Head of caudate nucleus (tissue), 42 donors: ENCODE data around the gene GFOD2.
A peak's percentile ranks its signal among the peaks of the same experiment; 100 is the strongest.

Experiments
- DNase-seq, 42 donors: peaks; one replicate each; pipeline versions ENCODE4 v3.0.0 to v3.0.0-alpha.2; 2020 to 2021; ENCODE audit warnings: mixed read lengths in 7 of 42
- intact Hi-C: fragments of 100-400 bp; cut with DNase I; formaldehyde crosslinking; loops from one replicate; pipeline ENCODE4 v1.15.0; 2022

The GFOD2 gene

GRCh38 chr16:67664258-67664657, 54.9 kb downstream of the GFOD2 start:
- intact Hi-C loops = no loop called here
- DNase-seq = no peak

DNA sequence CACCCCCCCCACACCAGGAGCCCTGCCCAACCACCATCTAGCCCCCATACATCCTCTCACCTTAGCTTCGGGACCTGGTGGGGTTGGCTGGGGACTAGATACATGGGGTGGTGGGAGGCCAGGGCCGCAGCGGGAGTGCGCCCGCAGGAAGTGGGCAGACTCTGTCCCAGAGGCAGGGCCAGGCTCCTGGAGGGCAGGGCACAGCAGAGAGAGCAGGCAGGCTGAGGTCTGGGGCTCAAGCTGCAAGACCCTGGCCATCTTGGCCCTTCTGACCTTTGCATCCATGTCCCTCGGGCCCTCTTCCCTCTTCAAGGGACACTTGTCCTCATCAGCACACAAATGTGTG, 55.3 kb downstream of the GFOD2 start:
- no peak for DNase-seq
- intact Hi-C loops = no loop called here

DNA sequence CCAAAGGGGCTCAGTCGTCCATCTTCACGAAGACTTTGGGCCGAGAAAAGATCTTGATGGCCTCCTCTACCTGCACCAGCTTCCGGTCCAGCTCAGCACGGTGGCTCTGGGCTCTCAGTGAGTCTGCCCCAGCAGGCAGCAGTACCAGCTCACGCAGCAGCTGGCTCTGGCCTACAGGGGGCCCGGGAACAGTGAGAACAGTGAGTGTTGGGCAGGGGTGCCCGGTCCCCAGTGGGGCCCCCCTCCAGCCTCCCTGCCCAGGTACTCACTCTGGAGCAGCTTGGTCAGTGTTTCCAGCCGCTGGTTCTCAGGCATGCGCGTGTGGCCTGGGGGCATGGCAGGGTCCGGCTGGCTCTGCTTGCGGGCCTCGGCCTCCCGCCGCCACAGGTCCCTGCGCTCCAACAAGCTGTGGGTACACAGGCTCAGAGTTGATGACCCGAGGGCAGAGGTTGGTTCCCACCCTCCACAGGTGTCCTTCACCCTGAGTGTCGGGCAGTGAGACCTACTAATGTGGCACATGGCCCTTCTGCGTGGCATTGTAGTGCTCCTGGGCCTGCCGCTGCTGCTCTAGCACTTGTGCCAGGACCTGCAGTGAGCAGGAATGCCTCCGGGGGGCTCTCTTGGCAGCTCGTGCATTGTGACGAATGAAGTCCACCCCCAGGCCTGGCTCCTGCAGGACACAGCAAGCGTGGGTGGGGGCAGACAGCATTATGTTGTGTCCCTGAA, 55.8 kb downstream of the GFOD2 start:
- DNase-seq = peak in 10 of 42 donors; percentile 22 to 60 (median 40)
- intact Hi-C loops = no loop called here

DNA sequence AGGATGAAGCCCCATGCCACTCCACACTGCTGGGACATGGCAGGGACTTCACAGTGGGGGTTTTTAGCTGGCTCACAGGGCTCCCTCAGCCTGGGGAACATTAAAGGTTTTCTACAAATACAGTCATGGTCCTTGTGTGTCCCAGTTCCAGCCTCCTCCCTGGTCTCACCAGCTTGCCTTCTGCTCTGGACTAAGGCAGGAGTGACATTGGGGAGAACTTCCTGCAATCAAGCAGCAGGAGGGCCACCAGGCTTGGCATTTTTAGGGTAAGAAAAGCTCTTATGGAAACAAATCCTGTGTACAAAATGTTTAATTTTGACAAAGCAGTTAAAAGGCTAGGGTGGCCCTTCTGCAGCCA, 56.5 kb downstream of the GFOD2 start:
- intact Hi-C loops = no loop called here

DNA sequence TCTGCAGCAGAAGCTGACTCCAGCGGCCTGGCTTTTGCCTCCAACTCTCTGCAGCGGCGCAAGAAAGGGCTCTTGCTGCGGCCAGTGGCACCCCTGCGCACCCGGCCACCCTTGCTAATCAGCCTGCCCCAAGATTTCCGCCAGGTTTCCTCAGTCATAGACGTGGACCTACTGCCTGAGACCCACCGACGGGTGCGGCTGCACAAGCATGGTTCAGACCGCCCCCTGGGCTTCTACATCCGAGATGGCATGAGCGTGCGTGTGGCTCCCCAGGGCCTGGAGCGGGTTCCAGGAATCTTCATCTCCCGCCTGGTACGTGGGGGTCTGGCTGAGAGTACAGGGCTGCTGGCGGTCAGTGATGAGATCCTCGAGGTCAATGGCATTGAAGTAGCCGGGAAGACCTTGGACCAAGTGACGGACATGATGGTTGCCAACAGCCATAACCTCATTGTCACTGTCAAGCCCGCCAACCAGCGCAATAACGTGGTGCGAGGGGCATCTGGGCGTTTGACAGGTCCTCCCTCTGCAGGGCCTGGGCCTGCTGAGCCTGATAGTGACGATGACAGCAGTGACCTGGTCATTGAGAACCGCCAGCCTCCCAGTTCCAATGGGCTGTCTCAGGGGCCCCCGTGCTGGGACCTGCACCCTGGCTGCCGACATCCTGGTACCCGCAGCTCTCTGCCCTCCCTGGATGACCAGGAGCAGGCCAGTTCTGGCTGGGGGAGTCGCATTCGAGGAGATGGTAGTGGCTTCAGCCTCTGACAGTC, 57.0 kb downstream of the GFOD2 start:
- no peak for DNase-seq
- intact Hi-C loops = loop anchor here (2.0 kb wide), 1 partner anchor 99 kb away; the partner anchor contains the start of gene CTCF

More for the DNA sequence above, 56.5 kb downstream of the GFOD2 start:
- no peak for DNase-seq

- peak in 7 of 42 donors; percentile 16 to 52 (median 30) for DNase-seq
- intact Hi-C loops = loop anchor here (2.0 kb wide), 1 partner anchor 98 kb away; the partner anchor contains the start of gene CTCF
Measured at GRCh38 chr16:67661101-67661761, 57.9 kb downstream of the GFOD2 start.

- intact Hi-C loops = loop anchor here (2.0 kb wide), 1 partner anchor 98 kb away; the partner anchor contains the start of gene CTCF
- peak; percentile 92 to 99 (median 98) for DNase-seq
Measured at GRCh38 chr16:67660564-67661028, 58.5 kb downstream of the GFOD2 start, which contains the start of gene PARD6A. PARD6A (plus strand) TSS chr16:67660960; CDS start chr16:67661039, 79 bp downstream.

DNA sequence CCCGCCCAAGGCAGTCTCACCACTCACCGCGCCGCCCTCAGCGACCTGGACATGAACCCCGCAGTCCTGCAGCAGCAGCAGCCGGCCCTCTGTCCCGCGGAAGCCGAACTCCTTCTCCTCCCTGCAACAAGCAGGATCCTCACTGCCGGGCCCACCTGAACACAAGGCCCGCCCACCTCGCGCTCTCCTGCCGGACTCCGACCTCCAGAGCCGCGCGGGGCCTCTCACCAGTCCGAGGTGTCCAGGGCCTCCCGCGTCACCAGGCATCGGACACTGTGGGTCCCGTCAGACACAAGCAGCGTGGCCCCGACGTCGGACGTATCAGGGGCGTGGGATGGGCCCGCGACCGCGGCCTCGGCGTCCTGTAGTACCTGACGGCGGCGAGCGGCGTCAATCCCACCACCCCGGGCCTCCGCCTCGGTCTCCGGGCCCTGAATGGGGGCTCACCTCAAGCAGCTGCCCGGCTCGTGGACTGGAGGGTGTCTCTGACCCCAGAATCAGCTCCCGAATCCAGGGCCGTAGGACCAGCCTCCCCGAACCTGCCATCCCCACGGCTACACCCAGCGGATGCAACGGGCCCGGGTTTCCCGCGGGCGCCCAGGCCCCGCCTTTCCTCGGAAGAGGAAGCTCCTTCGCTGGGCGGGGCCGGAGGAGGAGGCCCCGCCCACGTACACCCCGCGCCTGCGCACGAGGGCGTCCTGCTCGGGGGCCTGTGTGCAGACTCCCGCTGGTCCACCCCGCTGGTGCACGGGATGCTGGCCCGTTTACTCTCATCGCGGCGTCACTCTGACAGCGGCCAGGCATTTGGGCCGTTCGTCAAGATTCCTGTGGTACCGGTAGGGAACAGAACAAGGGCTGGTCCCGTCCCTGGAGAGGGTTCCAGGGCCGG, 59.2 kb downstream of the GFOD2 start, which contains the start of gene ACD:
Gene ACD, minus strand, starts transcription at position 586 of the 889 bp plus-strand sequence. Its CDS starts 40 bp downstream, at position 546.
- intact Hi-C loops = loop anchor here (2.0 kb wide), 1 partner anchor 97 kb away; the partner anchor contains the start of gene CTCF
- DNase-seq = peak; percentile 75 to 97 (median 94)

DNA sequence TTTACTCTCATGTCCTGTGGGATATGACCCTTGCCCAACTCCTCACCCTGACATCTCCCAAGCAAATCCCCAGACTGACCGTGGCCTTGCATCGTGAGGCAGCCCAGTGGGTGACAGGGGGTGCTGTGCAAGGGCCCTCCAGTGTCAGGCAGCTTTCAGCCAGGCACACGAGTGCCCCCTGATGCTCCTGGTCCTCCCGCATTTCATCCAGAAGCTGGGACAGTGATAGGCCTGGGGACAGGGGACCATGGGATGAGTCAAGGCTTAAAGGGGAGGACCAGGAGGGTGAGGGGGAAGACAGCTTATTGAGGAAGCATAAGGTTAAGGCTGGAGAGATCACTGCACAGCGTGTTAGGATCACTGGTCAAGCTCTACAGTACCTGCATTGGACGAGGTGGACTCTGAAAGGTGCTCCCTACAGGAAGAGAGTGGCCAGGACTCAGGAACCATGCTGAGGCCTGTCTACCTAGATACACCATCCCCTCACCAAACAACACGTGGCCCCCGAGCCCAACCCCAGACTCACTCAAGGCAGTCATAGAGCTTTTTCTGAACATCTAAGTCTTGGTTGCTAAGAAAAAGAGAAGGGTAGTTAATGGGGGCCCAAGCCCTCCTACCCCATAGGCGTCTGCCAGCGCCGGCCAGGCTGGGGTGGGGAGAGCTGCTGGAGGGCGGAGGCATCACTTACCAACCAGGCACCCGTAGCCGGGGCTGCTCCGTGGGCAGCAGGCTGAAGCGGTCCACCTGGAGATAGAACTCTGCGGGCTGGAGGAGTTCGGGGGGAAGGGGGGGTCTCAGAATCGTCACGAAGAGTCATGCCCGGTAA, 60.1 kb downstream of the GFOD2 start:
- no peak for DNase-seq
- intact Hi-C loops = no loop called here

- DNase-seq = no peak
- intact Hi-C loops = no loop called here
Measured at GRCh38 chr16:67657751-67658518, 61.2 kb downstream of the GFOD2 start.

- intact Hi-C loops = no loop called here
- DNase-seq = no peak
Measured at GRCh38 chr16:67657017-67657608, 62.0 kb downstream of the GFOD2 start.

GRCh38 chr16:67656344-67657016, 62.6 kb downstream of the GFOD2 start:
- intact Hi-C loops = no loop called here
- no peak for DNase-seq

- intact Hi-C loops = no loop called here
Measured at GRCh38 chr16:67655363-67655762, 63.8 kb downstream of the GFOD2 start.

DNA sequence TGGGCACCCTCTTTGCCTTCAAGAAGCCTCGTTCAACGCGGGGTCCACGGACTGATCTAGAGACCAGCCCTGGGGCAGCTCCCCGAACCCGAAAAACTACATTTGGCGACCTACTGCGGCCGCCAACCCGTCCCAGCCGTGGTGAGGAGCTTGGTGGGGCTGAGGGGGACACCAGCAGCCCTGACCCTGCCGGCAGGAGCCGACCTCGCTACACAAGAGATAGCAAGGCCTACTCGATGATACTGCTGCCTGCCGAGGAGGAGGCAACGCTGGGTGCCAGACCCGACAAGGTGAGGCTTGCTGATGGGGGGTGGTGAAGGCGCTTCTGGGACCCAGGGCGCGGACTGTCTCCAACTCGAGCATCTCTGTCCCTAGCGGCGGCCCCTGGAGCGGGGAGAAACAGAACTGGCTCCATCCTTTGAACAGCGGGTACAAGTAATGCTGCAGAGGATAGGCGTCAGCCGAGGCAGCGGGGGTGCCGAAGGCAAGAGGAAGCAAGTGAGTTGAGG, 64.7 kb downstream of the GFOD2 start:
- DNase-seq = peak in 7 of 42 donors; percentile 12 to 59 (median 39)
- intact Hi-C loops = no loop called here

More at GRCh38 chr16:67655363-67655762, 63.8 kb downstream of the GFOD2 start:
- DNase-seq = no peak

DNA sequence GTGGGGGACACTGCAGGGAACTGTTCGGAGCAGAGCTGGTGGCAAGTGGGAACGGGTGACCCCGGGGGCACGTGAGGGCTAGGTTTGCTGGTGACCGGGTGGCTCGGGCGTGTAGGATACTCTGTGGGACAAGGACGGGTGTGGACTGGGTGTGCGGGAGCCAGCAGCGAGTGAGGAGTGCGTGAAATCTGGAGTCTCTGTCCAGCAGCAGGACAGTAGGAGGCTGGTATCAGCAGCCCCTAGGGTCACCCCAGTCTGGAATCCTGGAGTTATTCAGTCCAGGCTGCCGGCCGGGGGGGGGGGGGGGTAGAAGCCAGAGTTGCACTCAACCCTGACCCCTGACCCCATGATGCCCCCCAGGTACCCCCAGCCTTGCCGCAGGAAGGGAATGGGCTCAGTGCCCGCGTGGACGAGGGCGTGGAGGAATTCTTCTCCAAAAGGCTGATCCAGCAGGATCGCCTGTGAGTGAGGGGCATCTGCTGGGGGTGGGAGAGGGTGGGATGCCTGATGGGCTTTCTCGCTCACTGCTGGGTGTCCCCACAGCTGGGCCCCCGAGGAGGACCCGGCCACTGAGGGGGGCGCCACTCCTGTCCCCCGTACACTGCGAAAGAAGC, 65.2 kb downstream of the GFOD2 start:
- intact Hi-C loops = no loop called here
- DNase-seq = no peak
